Measurements from ENCODE around the gene STPG3. TPM values are rescaled to one million over a fixed set of nuclear protein-coding genes. Genes with fewer than 3 reads are reported as not detected.
A peak's percentile ranks its signal among the peaks of the same experiment; 100 is the strongest.

The STPG3 gene
- total RNA-seq, 4 donors from 2014 or later, result not detected

- H3K4me3 ChIP-seq, result no peak overlapping the region
- H3K36me3 ChIP-seq, result peaks cover 6 to 21% (median 21%) of the 10 kb centered on the region in 3 donors
- TF ChIP-seq POLR2A (IDR thresholded peaks at IDR 0.05), result no peak
- TF ChIP-seq CTCF (IDR thresholded peaks at IDR 0.05), result no peak
- no peaks in the 10 kb centered on the region for H3K9me3 ChIP-seq
- peak overlapping the region in 1 of 4 donors; percentile 4 for H3K27ac ChIP-seq
- intact Hi-C loops (cut with DNase I), result no loop called here
- no peaks in the 10 kb centered on the region for H3K27me3 ChIP-seq
- no peak for DNase-seq
- WGBS, 2 donors, result 51% methylated on average over 7 of the region's 36 CpGs; no CpG with 5 or more reads in 1 of the 2 donors
- H3K4me1 ChIP-seq, result peaks cover 28 to 55% (median 30%) of the 10 kb centered on the region in 3 donors
These were observed 6.3 kb upstream of the STPG3 start for GRCh38 chr9:137244486-137245449.

GRCh38 chr9:137245450-137246421 lies 5.3 kb upstream of the STPG3 start:
- Histone ChIP-seq H3K27me3 (peaks cover 0 to 2% (median 0%) of the 10 kb centered on the region in 4 donors), H3K9me3 (no peaks in the 10 kb centered on the region), H3K4me1 (peaks cover 26 to 46% (median 30%) of the 10 kb centered on the region in 3 donors), H3K27ac (no peak overlapping the region), H3K4me3 (no peak overlapping the region), H3K36me3 (peaks cover 6 to 21% (median 21%) of the 10 kb centered on the region in 3 donors)
- 87 to 88% methylated on average over 8 to 10 of the region's 25 CpGs for WGBS, 2 donors
- TF ChIP-seq POLR2A (IDR thresholded peaks at IDR 0.05) (no peak), CTCF (IDR thresholded peaks at IDR 0.05) (no peak)
- intact Hi-C loops (cut with DNase I), result no loop called here
- DNase-seq, result no peak

DNA sequence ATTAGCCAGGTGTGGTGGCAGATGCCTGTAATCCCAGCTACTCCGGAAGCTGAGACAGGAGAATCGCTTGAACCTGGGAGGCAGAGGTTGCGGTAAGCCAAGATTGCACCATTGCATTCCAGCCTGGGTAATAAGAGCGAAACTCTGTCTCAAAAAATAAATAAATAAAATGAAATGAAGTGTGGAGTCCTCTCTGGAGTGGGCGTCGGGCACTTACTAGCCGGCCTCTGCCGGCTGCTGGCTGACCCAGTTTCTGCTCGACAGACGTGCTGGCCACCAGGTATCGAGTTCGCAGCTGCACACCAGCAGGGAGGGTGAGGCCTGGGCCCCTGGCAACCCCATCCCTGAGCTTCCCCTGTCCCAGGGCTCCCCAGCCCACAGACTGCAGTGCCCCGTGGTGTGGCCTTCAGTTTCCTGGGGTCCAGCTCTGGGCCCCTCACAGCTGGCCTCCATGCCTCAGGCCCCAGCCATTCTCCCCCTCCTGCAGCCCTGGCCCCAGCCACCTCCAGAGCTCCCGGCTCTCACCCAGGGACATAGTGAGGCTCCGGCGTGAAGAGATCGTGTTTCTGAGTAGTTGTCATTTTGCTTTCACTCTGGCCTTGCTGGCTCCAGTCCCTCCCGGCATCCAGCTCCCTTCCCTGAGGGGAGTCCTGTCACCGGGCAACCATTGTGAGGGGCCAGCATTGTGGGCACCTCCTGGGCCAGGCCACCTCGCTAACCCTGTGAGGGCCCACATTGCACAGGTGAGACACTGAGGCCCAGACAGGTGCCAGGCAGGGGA lies 3.8 kb upstream of the STPG3 start:
- peaks cover 0 to 6% (median 0%) of the 10 kb centered on the region in 4 donors for H3K27me3 ChIP-seq
- intact Hi-C loops (cut with DNase I), result no loop called here
- H3K27ac ChIP-seq, result no peak overlapping the region
- DNase-seq, result no peak
- WGBS, 2 donors, result 84% methylated on average over 12 of the region's 20 CpGs
- TF ChIP-seq CTCF (IDR thresholded peaks at IDR 0.05) (no peak), POLR2A (IDR thresholded peaks at IDR 0.05) (no peak)
- peaks cover 6 to 15% (median 13%) of the 10 kb centered on the region in 3 donors for H3K36me3 ChIP-seq
- H3K9me3 ChIP-seq, result no peaks in the 10 kb centered on the region
- peaks cover 23 to 39% (median 23%) of the 10 kb centered on the region in 3 donors for H3K4me1 ChIP-seq
- H3K4me3 ChIP-seq, result no peak overlapping the region

DNA sequence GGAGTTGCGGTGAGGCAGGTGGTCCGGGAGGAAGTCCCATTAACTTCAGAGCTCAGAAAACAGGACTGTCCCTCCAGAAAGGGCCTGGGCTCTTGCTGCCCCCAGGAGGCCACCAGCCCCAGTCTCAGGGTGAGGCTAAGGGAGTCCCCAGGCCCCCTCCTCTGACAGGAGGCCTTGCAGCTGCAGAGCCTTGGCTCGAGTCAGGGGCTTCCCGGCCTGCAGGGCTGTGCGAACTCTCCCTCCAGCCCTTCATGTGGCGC lies 3.2 kb upstream of the STPG3 start:
- H3K4me1 ChIP-seq, result peaks cover 17 to 39% (median 17%) of the 10 kb centered on the region in 3 donors
- 83% methylated on average over 2 of the region's 6 CpGs; no CpG with 5 or more reads in 1 of the 2 donors for WGBS, 2 donors
- H3K36me3 ChIP-seq, result peaks cover 3 to 10% (median 8%) of the 10 kb centered on the region in 3 donors
- H3K4me3 ChIP-seq, result no peak overlapping the region
- H3K27me3 ChIP-seq, result peaks cover 0 to 6% (median 0%) of the 10 kb centered on the region in 4 donors
- H3K27ac ChIP-seq, result no peak overlapping the region
- DNase-seq, result no peak
- no peaks in the 10 kb centered on the region for H3K9me3 ChIP-seq
- intact Hi-C loops (cut with DNase I), result no loop called here
- TF ChIP-seq CTCF (IDR thresholded peaks at IDR 0.05) (no peak), POLR2A (IDR thresholded peaks at IDR 0.05) (no peak)
